ENCODE data around the gene PHLDB2. TPM values are rescaled to one million over a fixed set of nuclear protein-coding genes. Genes with fewer than 3 reads are reported as not detected.

The PHLDB2 gene
- polyA plus RNA-seq (2013, experiment 1 of 2): 35.6 TPM
- 35.8 TPM for polyA plus RNA-seq (2013, experiment 2 of 2)

- H3K4ac ChIP-seq (ENCODE audit: low read depth, low read length): peak within 1 kb of the TSS; percentile 97
- peak within 1 kb of the TSS; percentile 87 for H3K23ac ChIP-seq (ENCODE audit: low read length)
- peak within 1 kb of the TSS; percentile 90 for H3K56ac ChIP-seq (ENCODE audit: low read length)
- H3K4me1 ChIP-seq (ENCODE audit: control insufficient read depth, low read depth, low read length): peaks cover 16% of the 10 kb centered on the region
- H4K5ac ChIP-seq (ENCODE audit: low read length): no peak within 1 kb of the TSS
- peak within 1 kb of the TSS; percentile 74 for H3K9ac ChIP-seq (ENCODE audit: low read length)
- H2AK5ac ChIP-seq (ENCODE audit: low read length): no peak within 1 kb of the TSS
- peak within 1 kb of the TSS; percentile 61 for H2BK15ac ChIP-seq (replicated peaks; ENCODE audit: low read depth)
- H3K79me2 ChIP-seq (ENCODE audit: control insufficient read depth, insufficient read depth, low read length): peaks cover 28% of the 10 kb centered on the region
- WGBS (ENCODE audit: extremely low coverage, insufficient coverage, low lambda C conversion rate): no CpG with 5 or more reads among the region's 78 CpGs
- no peaks in the 10 kb centered on the region for H3K27me3 ChIP-seq (ENCODE audit: insufficient read depth, low read length, poor library complexity)
- H3K79me1 ChIP-seq (ENCODE audit: low read length): peaks cover 3% of the 10 kb centered on the region
- H2BK5ac ChIP-seq (ENCODE audit: low read length): peak within 1 kb of the TSS; percentile 93
- peak within 1 kb of the TSS; percentile 93 for H2BK120ac ChIP-seq (ENCODE audit: low read depth, low read length)
- H3K4me2 ChIP-seq (ENCODE audit: low read length): peak within 1 kb of the TSS; percentile 52
- peak within 1 kb of the TSS; percentile 100 for H3K27ac ChIP-seq (ENCODE audit: low read depth, low read length)
- peak within 1 kb of the TSS; percentile 95 for H3K18ac ChIP-seq (ENCODE audit: low read length)
- peak within 1 kb of the TSS; percentile 69 for H3K4me3 ChIP-seq (ENCODE audit: low read length)
- DNase-seq: peak; percentile 94
- H4K8ac ChIP-seq (ENCODE audit: low read depth, low read length): peak within 1 kb of the TSS; percentile 94
- H3K36me3 ChIP-seq (ENCODE audit: control insufficient read depth, insufficient read depth, low read length): no peaks in the 10 kb centered on the region
Measured at GRCh38 chr3:111859061-111859973, at the start of gene PHLDB2. Gene PHLDB2 (plus strand): TSS chr3:111859265. CDS start chr3:111884078, 24,813 bp downstream.

- H3K79me1 ChIP-seq (ENCODE audit: low read length): no peaks in the 10 kb centered on the region
- no peak overlapping the region for H3K9ac ChIP-seq (ENCODE audit: low read length)
- no peaks in the 10 kb centered on the region for H3K27me3 ChIP-seq (ENCODE audit: insufficient read depth, low read length, poor library complexity)
- no peak overlapping the region for H2BK5ac ChIP-seq (ENCODE audit: low read length)
- no peak overlapping the region for H3K56ac ChIP-seq (ENCODE audit: low read length)
- H3K4ac ChIP-seq (ENCODE audit: low read depth, low read length): no peak overlapping the region
- no peak overlapping the region for H4K5ac ChIP-seq (ENCODE audit: low read length)
- no peak overlapping the region for H3K4me3 ChIP-seq (ENCODE audit: low read length)
- no peak overlapping the region for H3K23ac ChIP-seq (ENCODE audit: low read length)
- H2BK15ac ChIP-seq (replicated peaks; ENCODE audit: low read depth): no peak overlapping the region
- DNase-seq: no peak
- H2AK5ac ChIP-seq (ENCODE audit: low read length): no peak overlapping the region
- no peak overlapping the region for H2BK120ac ChIP-seq (ENCODE audit: low read depth, low read length)
- H3K18ac ChIP-seq (ENCODE audit: low read length): no peak overlapping the region
- no peak overlapping the region for H4K8ac ChIP-seq (ENCODE audit: low read depth, low read length)
- no peak overlapping the region for H3K27ac ChIP-seq (ENCODE audit: low read depth, low read length)
- no peaks in the 10 kb centered on the region for H3K4me1 ChIP-seq (ENCODE audit: control insufficient read depth, low read depth, low read length)
- no peaks in the 10 kb centered on the region for H3K79me2 ChIP-seq (ENCODE audit: control insufficient read depth, insufficient read depth, low read length)
- no peak overlapping the region for H3K4me2 ChIP-seq (ENCODE audit: low read length)
- H3K36me3 ChIP-seq (ENCODE audit: control insufficient read depth, insufficient read depth, low read length): no peaks in the 10 kb centered on the region
Measured at GRCh38 chr3:111810909-111811308, 48.2 kb upstream of the PHLDB2 start.

- H3K9ac ChIP-seq (ENCODE audit: low read length): no peak overlapping the region
- no peak overlapping the region for H3K23ac ChIP-seq (ENCODE audit: low read length)
- H3K79me2 ChIP-seq (ENCODE audit: control insufficient read depth, insufficient read depth, low read length): no peaks in the 10 kb centered on the region
- H2BK5ac ChIP-seq (ENCODE audit: low read length): no peak overlapping the region
- no peaks in the 10 kb centered on the region for H3K36me3 ChIP-seq (ENCODE audit: control insufficient read depth, insufficient read depth, low read length)
- no peaks in the 10 kb centered on the region for H3K4me1 ChIP-seq (ENCODE audit: control insufficient read depth, low read depth, low read length)
- no peak overlapping the region for H2BK120ac ChIP-seq (ENCODE audit: low read depth, low read length)
- no peaks in the 10 kb centered on the region for H3K27me3 ChIP-seq (ENCODE audit: insufficient read depth, low read length, poor library complexity)
- no peak overlapping the region for H3K18ac ChIP-seq (ENCODE audit: low read length)
- no peak for DNase-seq
- H3K27ac ChIP-seq (ENCODE audit: low read depth, low read length): no peak overlapping the region
- WGBS (ENCODE audit: extremely low coverage, insufficient coverage, low lambda C conversion rate): no CpG with 5 or more reads among the region's 1 CpG
- H3K4me3 ChIP-seq (ENCODE audit: low read length): no peak overlapping the region
- H3K4me2 ChIP-seq (ENCODE audit: low read length): no peak overlapping the region
- H4K8ac ChIP-seq (ENCODE audit: low read depth, low read length): no peak overlapping the region
- no peak overlapping the region for H3K56ac ChIP-seq (ENCODE audit: low read length)
- H3K4ac ChIP-seq (ENCODE audit: low read depth, low read length): no peak overlapping the region
- H4K5ac ChIP-seq (ENCODE audit: low read length): no peak overlapping the region
- H2AK5ac ChIP-seq (ENCODE audit: low read length): no peak overlapping the region
- H2BK15ac ChIP-seq (replicated peaks; ENCODE audit: low read depth): no peak overlapping the region
- H3K79me1 ChIP-seq (ENCODE audit: low read length): no peaks in the 10 kb centered on the region
Measured at GRCh38 chr3:111811811-111812210, 47.3 kb upstream of the PHLDB2 start.

GRCh38 chr3:111812701-111813100, 46.4 kb upstream of the PHLDB2 start:
- Histone ChIP-seq H3K4ac (ENCODE audit: low read depth, low read length) (no peak overlapping the region), H3K18ac (ENCODE audit: low read length) (no peak overlapping the region), H3K27ac (ENCODE audit: low read depth, low read length) (no peak overlapping the region), H3K9ac (ENCODE audit: low read length) (no peak overlapping the region), H3K36me3 (ENCODE audit: control insufficient read depth, insufficient read depth, low read length) (no peaks in the 10 kb centered on the region), H3K4me3 (ENCODE audit: low read length) (no peak overlapping the region), H2BK120ac (ENCODE audit: low read depth, low read length) (no peak overlapping the region), H3K4me2 (ENCODE audit: low read length) (no peak overlapping the region), H3K27me3 (ENCODE audit: insufficient read depth, low read length, poor library complexity) (no peaks in the 10 kb centered on the region), H3K79me2 (ENCODE audit: control insufficient read depth, insufficient read depth, low read length) (no peaks in the 10 kb centered on the region), H3K56ac (ENCODE audit: low read length) (no peak overlapping the region), H2BK5ac (ENCODE audit: low read length) (no peak overlapping the region), H3K23ac (ENCODE audit: low read length) (no peak overlapping the region), H2BK15ac (replicated peaks; ENCODE audit: low read depth) (no peak overlapping the region), H4K5ac (ENCODE audit: low read length) (no peak overlapping the region), H3K79me1 (ENCODE audit: low read length) (no peaks in the 10 kb centered on the region), H2AK5ac (ENCODE audit: low read length) (no peak overlapping the region), H4K8ac (ENCODE audit: low read depth, low read length) (no peak overlapping the region), H3K4me1 (ENCODE audit: control insufficient read depth, low read depth, low read length) (no peaks in the 10 kb centered on the region)
- no peak for DNase-seq
- no CpG with 5 or more reads among the region's 1 CpG for WGBS (ENCODE audit: extremely low coverage, insufficient coverage, low lambda C conversion rate)

- H3K23ac ChIP-seq (ENCODE audit: low read length): no peak overlapping the region
- H3K18ac ChIP-seq (ENCODE audit: low read length): no peak overlapping the region
- H2BK15ac ChIP-seq (replicated peaks; ENCODE audit: low read depth): no peak overlapping the region
- H2BK5ac ChIP-seq (ENCODE audit: low read length): no peak overlapping the region
- no peak overlapping the region for H3K56ac ChIP-seq (ENCODE audit: low read length)
- no peak overlapping the region for H3K4me2 ChIP-seq (ENCODE audit: low read length)
- H3K79me1 ChIP-seq (ENCODE audit: low read length): no peaks in the 10 kb centered on the region
- WGBS (ENCODE audit: extremely low coverage, insufficient coverage, low lambda C conversion rate): no CpG with 5 or more reads among the region's 1 CpG
- H3K9ac ChIP-seq (ENCODE audit: low read length): no peak overlapping the region
- no peak overlapping the region for H3K4me3 ChIP-seq (ENCODE audit: low read length)
- no peak overlapping the region for H2BK120ac ChIP-seq (ENCODE audit: low read depth, low read length)
- H3K4ac ChIP-seq (ENCODE audit: low read depth, low read length): no peak overlapping the region
- no peaks in the 10 kb centered on the region for H3K27me3 ChIP-seq (ENCODE audit: insufficient read depth, low read length, poor library complexity)
- H2AK5ac ChIP-seq (ENCODE audit: low read length): no peak overlapping the region
- no peaks in the 10 kb centered on the region for H3K36me3 ChIP-seq (ENCODE audit: control insufficient read depth, insufficient read depth, low read length)
- H3K79me2 ChIP-seq (ENCODE audit: control insufficient read depth, insufficient read depth, low read length): no peaks in the 10 kb centered on the region
- no peak overlapping the region for H4K5ac ChIP-seq (ENCODE audit: low read length)
- no peak overlapping the region for H4K8ac ChIP-seq (ENCODE audit: low read depth, low read length)
- no peak for DNase-seq
- H3K4me1 ChIP-seq (ENCODE audit: control insufficient read depth, low read depth, low read length): no peaks in the 10 kb centered on the region
- H3K27ac ChIP-seq (ENCODE audit: low read depth, low read length): no peak overlapping the region
Measured at GRCh38 chr3:111813441-111813840, 45.6 kb upstream of the PHLDB2 start.
